ENCODE results near the gene APOBEC3A. TPM values are rescaled to one million over a fixed set of nuclear protein-coding genes. Genes with fewer than 3 reads are reported as not detected.

The APOBEC3A gene
- total and polyA plus RNA-seq, 10 of the 15 experiments (the other 5 are each of a cell fraction or from before 2014, with no cell fraction given) = 0.20 TPM; not detected in 9

GRCh38 chr22:38967451-38968450, 10.3 kb downstream of the APOBEC3A start:
- no peak overlapping the region for H3K9ac ChIP-seq (ENCODE audit: control insufficient read depth, insufficient read depth, low read length)
- H3K4me2 ChIP-seq (ENCODE audit: control insufficient read depth, insufficient read depth) = 0 out of 2 replicates have a peak overlapping the region, but pooled peaks have one; percentile 43
- CTCF ChIA-PET = interaction anchor here (0.9 to 7.8 kb wide), 5 partner anchors 16 to 98 kb away, joined by 3 to 73 read pairs (median 5); partner anchors contain the start of gene CBX6
- no peaks in the 10 kb centered on the region for H3K36me3 ChIP-seq (ENCODE audit: control insufficient read depth in 2 of 2, insufficient read depth in 2 of 2, low read length in 1 of 2)
- H4K20me1 ChIP-seq (ENCODE audit: control insufficient read depth, insufficient read depth) = no peaks in the 10 kb centered on the region
- no peaks in the 10 kb centered on the region; a peak in 1 of 4 replicates for H3K27me3 ChIP-seq (replicated peaks in 1 of 2; ENCODE audit: control insufficient read depth in 2 of 2, insufficient read depth in 2 of 2, low read length in 1 of 2)
- TF ChIP-seq ATF7 (IDR thresholded peaks at IDR 0.05; ENCODE audit: low read depth) (peak; percentile 53; the same call in 1 of the 2 replicates), RUNX3 (IDR thresholded peaks at IDR 0.05; ENCODE audit: low read length) (peak; percentile 57), POLR2A (IDR thresholded peaks at IDR 0.05; ENCODE audit: low read depth, low read length) (no peak), LARP7 (IDR thresholded peaks at IDR 0.05) (no peak), IKZF1 (conservative IDR thresholded peaks at IDR 0.05) (peak; percentile 43), BHLHE40 (IDR thresholded peaks at IDR 0.05; ENCODE audit: borderline replicate concordance in 1 of 2, low read depth in 2 of 2, low read length in 1 of 2) (peak in 1 of 2 experiments; percentile 64; a peak in 2 of 4 replicates), NR2F1 (conservative IDR thresholded peaks at IDR 0.05) (peak; percentile 67), IKZF2 (IDR thresholded peaks at IDR 0.05) (peak in 1 of 2 experiments; percentile 29; a peak in 1 of 4 replicates)
- H3K4me1 ChIP-seq (ENCODE audit: control insufficient read depth, insufficient read depth, low read length) = peaks cover 9% of the 10 kb centered on the region
- no peak overlapping the region for H3K4me3 ChIP-seq
- DNase-seq (ENCODE audit: low read depth, low spot score) (no peak), FAIRE-seq (no peak), ATAC-seq (peak; percentile 75)
- no TSS peak for BruUV-seq (replicated peaks)
- H3K9me3 ChIP-seq (replicated peaks; ENCODE audit: control insufficient read depth, insufficient read depth, low read length) = no peaks in the 10 kb centered on the region
- SMC1A ChIA-PET (ENCODE audit: uncharacterized antibody, unreplicated experiment) = interaction anchor here (1.0 kb wide), 1 partner anchor 14 kb away, joined by 3 read pairs; no protein-coding TSS in a partner anchor
- no peak overlapping the region for H2AFZ ChIP-seq (ENCODE audit: control insufficient read depth, low read depth, low read length)
- POLR2A ChIA-PET = no interaction called here
- in situ Hi-C loops (cut with MboI) (no loop called here), intact Hi-C loops (cut with micrococcal nuclease; ENCODE audit: unreplicated experiment) (no loop called here)
- no peaks in the 10 kb centered on the region for H3K79me2 ChIP-seq (ENCODE audit: control insufficient read depth, insufficient read depth, low read length)
- RAD21 ChIA-PET (ENCODE audit: unreplicated experiment) = no interaction called here
- 33% methylated on average over 15 of the region's 15 CpGs for WGBS (ENCODE audit: insufficient coverage, insufficient replicate concordance, low lambda C conversion rate, missing lambda C conversion rate)
- H3K27ac ChIP-seq (ENCODE audit: control insufficient read depth, insufficient read depth) = no peak overlapping the region
